ENCODE results near the gene AMZ2.
"Not testable (repeated sequence)": the region's sequence is repeated elsewhere in the genome, so short reads cannot be mapped to it uniquely, and the experiment has no call there.

AMZ2 gene

GRCh38 chr17:68258890-68259647 is 11.2 kb downstream of the AMZ2 start:
- Histone ChIP-seq H3K4me3 (ENCODE audit: control insufficient read depth in 1 of 7, extremely low read depth in 1 of 7, insufficient read depth in 4 of 7, low read depth in 2 of 7, low read length in 6 of 7) (peak overlapping the region in 2 of 7 experiments; percentile 4 to 49), H3K4me1 (ENCODE audit: control extremely low read depth in 1 of 4, control insufficient read depth in 4 of 4, insufficient read depth in 4 of 4, low read length in 3 of 4) (peaks cover 22 to 60% (median 46%) of the 10 kb centered on the region in 4 experiments), H3K27ac (ENCODE audit: insufficient read depth in 1 of 2, low read depth in 1 of 2, low read length in 2 of 2, poor library complexity in 1 of 2, severe bottlenecking in 2 of 2) (peak overlapping the region in 1 of 2 experiments; percentile 64)
- WGBS (ENCODE audit: insufficient coverage) = 0% methylated on average over 8 of the region's 44 CpGs
- not testable (repeated sequence) for H3K27me3 ChIP-seq (replicated peaks in 2 of 5; ENCODE audit: control insufficient read depth in 4 of 5, insufficient read depth in 5 of 5, low read length in 4 of 5); H3K9me3 ChIP-seq (ENCODE audit: control extremely low read depth in 1 of 5, control insufficient read depth in 4 of 5, insufficient read depth in 2 of 5, low read depth in 1 of 5, low read length in 4 of 5); H3K36me3 ChIP-seq (ENCODE audit: control insufficient read depth in 4 of 4, insufficient read depth in 4 of 4, low read length in 3 of 4)
- POLR2A ChIA-PET = interaction anchor here (1.4 kb wide), 1 partner anchor 11 kb away, joined by 8 read pairs; the partner anchor contains the start of gene AMZ2
- DNase-seq = peak; percentile 86 to 96 (median 95)
- CTCF ChIA-PET = interaction anchor here (1.0 to 1.6 kb wide), 2 partner anchors 10 to 178 kb away, joined by 5 to 6 read pairs; no protein-coding TSS in a partner anchor

- CTCF ChIA-PET = interaction anchor here (1.0 to 1.6 kb wide), 2 partner anchors 11 to 177 kb away, joined by 5 to 6 read pairs; no protein-coding TSS in a partner anchor
- not testable (repeated sequence) for H3K4me3 ChIP-seq (ENCODE audit: control insufficient read depth in 1 of 7, extremely low read depth in 1 of 7, insufficient read depth in 4 of 7, low read depth in 2 of 7, low read length in 6 of 7); H3K27ac ChIP-seq (ENCODE audit: insufficient read depth in 1 of 2, low read depth in 1 of 2, low read length in 2 of 2, poor library complexity in 1 of 2, severe bottlenecking in 2 of 2); H3K27me3 ChIP-seq (replicated peaks in 2 of 5; ENCODE audit: control insufficient read depth in 4 of 5, insufficient read depth in 5 of 5, low read length in 4 of 5); H3K9me3 ChIP-seq (ENCODE audit: control extremely low read depth in 1 of 5, control insufficient read depth in 4 of 5, insufficient read depth in 2 of 5, low read depth in 1 of 5, low read length in 4 of 5); H3K36me3 ChIP-seq (ENCODE audit: control insufficient read depth in 4 of 4, insufficient read depth in 4 of 4, low read length in 3 of 4)
- POLR2A ChIA-PET = interaction anchor here (1.4 kb wide), 1 partner anchor 12 kb away, joined by 8 read pairs; the partner anchor contains the start of gene AMZ2
- DNase-seq = peak in 1 of 3 donors; percentile 13
- peaks cover 22 to 57% (median 44%) of the 10 kb centered on the region in 4 experiments for H3K4me1 ChIP-seq (ENCODE audit: control extremely low read depth in 1 of 4, control insufficient read depth in 4 of 4, insufficient read depth in 4 of 4, low read length in 3 of 4)
- WGBS (ENCODE audit: insufficient coverage) = 71% methylated on average over 1 of the region's 3 CpGs
Observed at GRCh38 chr17:68259648-68259951, 11.8 kb downstream of the AMZ2 start.

GRCh38 chr17:68260051-68260762 is 12.4 kb downstream of the AMZ2 start:
- no peaks in the 10 kb centered on the region for H3K36me3 ChIP-seq (ENCODE audit: control insufficient read depth in 4 of 4, insufficient read depth in 4 of 4, low read length in 3 of 4)
- H3K9me3 ChIP-seq (ENCODE audit: control extremely low read depth in 1 of 5, control insufficient read depth in 4 of 5, insufficient read depth in 2 of 5, low read depth in 1 of 5, low read length in 4 of 5) = no peaks in the 10 kb centered on the region
- POLR2A ChIA-PET = interaction anchor here (1.0 kb wide), 1 partner anchor 11 kb away, joined by 4 read pairs; no protein-coding TSS in a partner anchor
- WGBS (ENCODE audit: insufficient coverage) = 90% methylated on average over 3 of the region's 9 CpGs
- CTCF ChIA-PET = interaction anchor here (1.0 to 1.1 kb wide), 5 partner anchors 15 to 237 kb away, joined by 3 to 5 read pairs (median 3); no protein-coding TSS in a partner anchor
- no peak for DNase-seq
- H3K27ac ChIP-seq (ENCODE audit: insufficient read depth in 1 of 2, low read depth in 1 of 2, low read length in 2 of 2, poor library complexity in 1 of 2, severe bottlenecking in 2 of 2) = no peak overlapping the region
- no peak overlapping the region for H3K4me3 ChIP-seq (ENCODE audit: control insufficient read depth in 1 of 7, extremely low read depth in 1 of 7, insufficient read depth in 4 of 7, low read depth in 2 of 7, low read length in 6 of 7)
- peaks cover 19 to 51% (median 38%) of the 10 kb centered on the region in 4 experiments for H3K4me1 ChIP-seq (ENCODE audit: control extremely low read depth in 1 of 4, control insufficient read depth in 4 of 4, insufficient read depth in 4 of 4, low read length in 3 of 4)
- H3K27me3 ChIP-seq (replicated peaks in 2 of 5; ENCODE audit: control insufficient read depth in 4 of 5, insufficient read depth in 5 of 5, low read length in 4 of 5) = no peaks in the 10 kb centered on the region

- H3K27ac ChIP-seq (ENCODE audit: insufficient read depth in 1 of 2, low read depth in 1 of 2, low read length in 2 of 2, poor library complexity in 1 of 2, severe bottlenecking in 2 of 2); H3K9me3 ChIP-seq (ENCODE audit: control extremely low read depth in 1 of 5, control insufficient read depth in 4 of 5, insufficient read depth in 2 of 5, low read depth in 1 of 5, low read length in 4 of 5); DNase-seq; H3K27me3 ChIP-seq (replicated peaks in 2 of 5; ENCODE audit: control insufficient read depth in 4 of 5, insufficient read depth in 5 of 5, low read length in 4 of 5); POLR2A ChIA-PET; H3K4me3 ChIP-seq (ENCODE audit: control insufficient read depth in 1 of 7, extremely low read depth in 1 of 7, insufficient read depth in 4 of 7, low read depth in 2 of 7, low read length in 6 of 7); H3K36me3 ChIP-seq (ENCODE audit: control insufficient read depth in 4 of 4, insufficient read depth in 4 of 4, low read length in 3 of 4): not testable (repeated sequence)
- peaks cover 6 to 28% (median 17%) of the 10 kb centered on the region in 4 experiments for H3K4me1 ChIP-seq (ENCODE audit: control extremely low read depth in 1 of 4, control insufficient read depth in 4 of 4, insufficient read depth in 4 of 4, low read length in 3 of 4)
- CTCF ChIA-PET = interaction anchor here (1.0 to 4.7 kb wide), 12 partner anchors 12 to 201 kb away, joined by 4 to 49 read pairs (median 6); no protein-coding TSS in a partner anchor
- WGBS (ENCODE audit: insufficient coverage) = 100% methylated on average over 2 of the region's 2 CpGs
Observed at GRCh38 chr17:68262467-68262866, 14.6 kb downstream of the AMZ2 start.

GRCh38 chr17:68263101-68263681 is 15.3 kb downstream of the AMZ2 start:
- H3K27ac ChIP-seq (ENCODE audit: insufficient read depth in 1 of 2, low read depth in 1 of 2, low read length in 2 of 2, poor library complexity in 1 of 2, severe bottlenecking in 2 of 2); H3K36me3 ChIP-seq (ENCODE audit: control insufficient read depth in 4 of 4, insufficient read depth in 4 of 4, low read length in 3 of 4); H3K4me3 ChIP-seq (ENCODE audit: control insufficient read depth in 1 of 7, extremely low read depth in 1 of 7, insufficient read depth in 4 of 7, low read depth in 2 of 7, low read length in 6 of 7); H3K27me3 ChIP-seq (replicated peaks in 2 of 5; ENCODE audit: control insufficient read depth in 4 of 5, insufficient read depth in 5 of 5, low read length in 4 of 5); POLR2A ChIA-PET; H3K9me3 ChIP-seq (ENCODE audit: control extremely low read depth in 1 of 5, control insufficient read depth in 4 of 5, insufficient read depth in 2 of 5, low read depth in 1 of 5, low read length in 4 of 5): not testable (repeated sequence)
- 20% methylated on average over 5 of the region's 9 CpGs for WGBS (ENCODE audit: insufficient coverage)
- CTCF ChIA-PET = interaction anchor here (0.9 to 4.7 kb wide), 15 partner anchors 11 to 201 kb away, joined by 3 to 49 read pairs (median 6); no protein-coding TSS in a partner anchor
- DNase-seq = peak; percentile 52 to 74 (median 72)
- H3K4me1 ChIP-seq (ENCODE audit: control extremely low read depth in 1 of 4, control insufficient read depth in 4 of 4, insufficient read depth in 4 of 4, low read length in 3 of 4) = peaks cover 4 to 21% (median 15%) of the 10 kb centered on the region in 4 experiments

- DNase-seq; H3K36me3 ChIP-seq (ENCODE audit: control insufficient read depth in 4 of 4, insufficient read depth in 4 of 4, low read length in 3 of 4); H3K9me3 ChIP-seq (ENCODE audit: control extremely low read depth in 1 of 5, control insufficient read depth in 4 of 5, insufficient read depth in 2 of 5, low read depth in 1 of 5, low read length in 4 of 5); H3K4me3 ChIP-seq (ENCODE audit: control insufficient read depth in 1 of 7, extremely low read depth in 1 of 7, insufficient read depth in 4 of 7, low read depth in 2 of 7, low read length in 6 of 7); H3K27me3 ChIP-seq (replicated peaks in 2 of 5; ENCODE audit: control insufficient read depth in 4 of 5, insufficient read depth in 5 of 5, low read length in 4 of 5); H3K27ac ChIP-seq (ENCODE audit: insufficient read depth in 1 of 2, low read depth in 1 of 2, low read length in 2 of 2, poor library complexity in 1 of 2, severe bottlenecking in 2 of 2); H3K4me1 ChIP-seq (ENCODE audit: control extremely low read depth in 1 of 4, control insufficient read depth in 4 of 4, insufficient read depth in 4 of 4, low read length in 3 of 4): not testable (repeated sequence)
- POLR2A ChIA-PET = interaction anchor here (1.2 kb wide), 1 partner anchor 192 kb away, joined by 5 read pairs; the partner anchor contains the start of gene WIPI1
- CTCF ChIA-PET = interaction anchor here (1.0 to 4.7 kb wide), 8 partner anchors 9 to 198 kb away, joined by 3 to 49 read pairs (median 10); no protein-coding TSS in a partner anchor
- WGBS (ENCODE audit: insufficient coverage) = 86% methylated on average over 1 of the region's 2 CpGs
Observed at GRCh38 chr17:68265833-68266232, 18.0 kb downstream of the AMZ2 start.

All from common myeloid progenitor, CD34-positive (primary cell).